Endodermal cell (in vitro differentiated cells): ENCODE data around the gene MYCL. TPM values are rescaled to one million over a fixed set of nuclear protein-coding genes. Genes with fewer than 3 reads are reported as not detected.
"Not testable (repeated sequence)": the region's sequence is repeated elsewhere in the genome, so short reads cannot be mapped to it uniquely, and the experiment has no call there.

Experiments
- DNase-seq: peaks from one replicate; pipeline ENCODE4 v3.0.0-alpha.2; 2017
- H3K27ac ChIP-seq: 2 replicates; pipeline ENCODE4 v1.5.1; 2013; ENCODE audit warnings: mild to moderate bottlenecking, low read depth, low read length, moderate library complexity
- H3K27me3 ChIP-seq: 2 replicates; pipeline ENCODE4 v1.6.1; 2013; ENCODE audit warnings: mild to moderate bottlenecking, low read length, moderate library complexity; ENCODE audit not compliant: insufficient read depth, control insufficient read depth, poor library complexity, severe bottlenecking
- H3K36me3 ChIP-seq: 2 replicates; pipeline ENCODE4 v1.7.0; 2013; ENCODE audit warnings: mild to moderate bottlenecking, low read length, moderate library complexity; ENCODE audit not compliant: control insufficient read depth, insufficient read depth
- H3K4me1 ChIP-seq: one replicate; pipeline ENCODE4 v1.7.0; 2013; ENCODE audit warnings: low read length; ENCODE audit not compliant: control insufficient read depth, insufficient read depth
- H3K4me3 ChIP-seq: 2 replicates; pipeline ENCODE4 v1.5.1; 2013; ENCODE audit warnings: mild to moderate bottlenecking, low read length, moderate library complexity
- H3K9ac ChIP-seq: 2 replicates; pipeline ENCODE4 v1.6.1; 2013; ENCODE audit warnings: mild to moderate bottlenecking, low read length, moderate library complexity; ENCODE audit not compliant: poor library complexity, severe bottlenecking; ENCODE audit errors: extremely low read depth
- H3K9me3 ChIP-seq: 2 replicates; pipeline ENCODE4 v1.6.1; 2013; ENCODE audit warnings: mild to moderate bottlenecking, low read length, moderate library complexity; ENCODE audit not compliant: control insufficient read depth
- H3K27ac Mint-ChIP-seq: 2 replicates; pipeline ENCODE4 v1.8.0; 2020; ENCODE audit warnings: mixed read lengths
- H3K27me3 Mint-ChIP-seq: 2 replicates; pipeline ENCODE4 v1.8.0; 2021; ENCODE audit warnings: mild to moderate bottlenecking, mixed read lengths; ENCODE audit not compliant: insufficient read depth
- H3K36me3 Mint-ChIP-seq: 2 replicates; pipeline ENCODE4 v1.8.0; 2020; ENCODE audit warnings: low read depth, mixed read lengths
- H3K4me1 Mint-ChIP-seq: 2 replicates; pipeline ENCODE4 v1.8.0; 2020; ENCODE audit warnings: mixed read lengths
- H3K4me3 Mint-ChIP-seq: 2 replicates; pipeline ENCODE4 v1.8.0; 2020; ENCODE audit warnings: mild to moderate bottlenecking, moderate library complexity, mixed read lengths
- H3K9me3 Mint-ChIP-seq: 2 replicates; pipeline ENCODE4 v1.8.0; 2020; ENCODE audit warnings: mild to moderate bottlenecking, mixed read lengths
- WGBS, 2 experiments: methylation state at CpG; one replicate each; pipeline versions ENCODE4 v1.1.5 to v1.1.7; 2013; ENCODE audit warnings: missing lambda C conversion rate in 2 of 2, mixed read lengths in 1 of 2; ENCODE audit not compliant: insufficient coverage in 1 of 2, insufficient read length in 1 of 2; 5-methylcytosine and 5-hydroxymethylcytosine counted together
- total RNA-seq, 2 donors: library from RNA; stranded (reverse); fragmentation: NEBNext Ultra II Directional in 1 of 2; extraction: Animal tissue kit (Norgen Biotek cat#: 25700) in 1 of 2; gene quantifications; 2 replicates in 1 of 2; 3 replicates in 1 of 2; pipeline ENCODE4 v1.2.1, GENCODE V29; 2021
- TF ChIP-seq, protein P1 (sequence below): fragments of 200-600 bp; sonication (generic); conservative IDR thresholded peaks from 2 replicates; pipeline ENCODE4 v1.5.0; 2021; ENCODE audit warnings: antibody characterized with exemption, mild to moderate bottlenecking

MYCL gene
- total RNA-seq, 2 donors from 2014 or later = 35.0 to 39.5 TPM

DNA sequence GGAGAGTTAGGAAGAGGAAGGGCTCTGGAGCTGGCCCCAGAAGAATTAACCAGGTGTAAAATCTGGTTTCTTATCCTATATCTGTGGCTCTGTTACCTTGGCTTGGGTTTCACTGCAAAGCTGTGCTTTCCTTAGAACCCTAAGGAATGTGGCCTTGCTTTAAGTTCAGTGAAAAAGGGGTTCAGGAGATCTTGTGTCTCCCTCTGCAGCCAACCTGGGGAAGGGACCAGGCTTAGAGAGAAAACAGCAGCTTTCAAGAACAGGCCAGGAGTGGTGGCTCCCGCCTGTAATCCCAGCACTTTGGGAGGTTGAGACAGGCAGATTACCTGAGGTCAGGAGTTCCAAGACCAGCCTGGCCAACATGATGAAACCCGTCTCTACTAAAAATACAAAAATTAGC lies 16.1 kb upstream of the MYCL start:
- 90 to 92% methylated on average over 2 of the region's 2 CpGs for WGBS, 2 experiments
- no peak overlapping the region for H3K27ac Mint-ChIP-seq
- no peak overlapping the region for H3K4me3 ChIP-seq
- no peaks in the 10 kb centered on the region for H3K36me3 Mint-ChIP-seq
- H3K27me3 Mint-ChIP-seq = no peaks in the 10 kb centered on the region
- no peak overlapping the region for H3K27ac ChIP-seq
- H3K4me1 Mint-ChIP-seq = peaks cover 12% of the 10 kb centered on the region
- peaks cover 3% of the 10 kb centered on the region for H3K4me1 ChIP-seq
- no peaks in the 10 kb centered on the region for H3K9me3 ChIP-seq
- H3K9me3 Mint-ChIP-seq = peaks cover 4% of the 10 kb centered on the region
- H3K36me3 ChIP-seq = no peaks in the 10 kb centered on the region
- TF ChIP-seq, protein P1, sequence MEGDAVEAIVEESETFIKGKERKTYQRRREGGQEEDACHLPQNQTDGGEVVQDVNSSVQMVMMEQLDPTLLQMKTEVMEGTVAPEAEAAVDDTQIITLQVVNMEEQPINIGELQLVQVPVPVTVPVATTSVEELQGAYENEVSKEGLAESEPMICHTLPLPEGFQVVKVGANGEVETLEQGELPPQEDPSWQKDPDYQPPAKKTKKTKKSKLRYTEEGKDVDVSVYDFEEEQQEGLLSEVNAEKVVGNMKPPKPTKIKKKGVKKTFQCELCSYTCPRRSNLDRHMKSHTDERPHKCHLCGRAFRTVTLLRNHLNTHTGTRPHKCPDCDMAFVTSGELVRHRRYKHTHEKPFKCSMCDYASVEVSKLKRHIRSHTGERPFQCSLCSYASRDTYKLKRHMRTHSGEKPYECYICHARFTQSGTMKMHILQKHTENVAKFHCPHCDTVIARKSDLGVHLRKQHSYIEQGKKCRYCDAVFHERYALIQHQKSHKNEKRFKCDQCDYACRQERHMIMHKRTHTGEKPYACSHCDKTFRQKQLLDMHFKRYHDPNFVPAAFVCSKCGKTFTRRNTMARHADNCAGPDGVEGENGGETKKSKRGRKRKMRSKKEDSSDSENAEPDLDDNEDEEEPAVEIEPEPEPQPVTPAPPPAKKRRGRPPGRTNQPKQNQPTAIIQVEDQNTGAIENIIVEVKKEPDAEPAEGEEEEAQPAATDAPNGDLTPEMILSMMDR = peak; percentile 55
- H3K4me3 Mint-ChIP-seq = no peak overlapping the region
- no peaks in the 10 kb centered on the region for H3K27me3 ChIP-seq
- no peak overlapping the region for H3K9ac ChIP-seq
- DNase-seq = no peak

DNA sequence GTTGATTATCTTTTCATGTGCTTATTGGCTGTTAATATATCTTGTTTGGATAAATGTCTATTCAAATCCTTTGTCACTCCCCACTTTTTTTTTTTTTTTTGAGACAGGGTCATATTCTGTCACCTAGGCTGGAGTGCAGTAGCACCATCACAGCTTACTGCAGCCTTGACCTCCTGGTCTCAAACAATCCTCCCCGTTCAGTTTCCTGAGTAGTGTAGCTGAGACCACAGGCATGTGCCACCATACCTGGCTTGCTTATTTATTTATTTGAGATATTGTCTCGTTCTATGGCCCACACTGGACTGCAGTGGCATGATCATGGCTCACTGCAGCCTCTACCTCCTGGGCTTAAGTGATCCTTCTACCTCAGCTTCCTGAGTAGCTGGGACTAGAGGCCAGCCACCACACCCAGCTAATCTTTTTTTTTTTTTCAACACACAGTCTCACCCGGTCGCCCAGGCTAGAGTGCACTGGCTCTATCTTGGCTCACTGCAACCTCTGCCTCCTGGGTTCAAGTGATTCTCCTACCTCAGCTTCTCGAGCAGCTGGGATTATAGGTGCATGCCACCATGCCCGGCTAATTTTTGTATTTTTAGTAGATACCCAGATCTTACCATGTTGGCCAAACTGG lies 13.9 kb upstream of the MYCL start:
- H3K27me3 Mint-ChIP-seq = no peaks in the 10 kb centered on the region
- no peaks in the 10 kb centered on the region for H3K36me3 ChIP-seq
- no peak overlapping the region for H3K4me3 ChIP-seq
- H3K27me3 ChIP-seq = no peaks in the 10 kb centered on the region
- H3K4me1 Mint-ChIP-seq = no peaks in the 10 kb centered on the region
- H3K4me1 ChIP-seq = no peaks in the 10 kb centered on the region
- H3K4me3 Mint-ChIP-seq = no peak overlapping the region
- H3K9me3 Mint-ChIP-seq = peaks cover 6% of the 10 kb centered on the region
- H3K27ac Mint-ChIP-seq = no peak overlapping the region
- no peak overlapping the region for H3K27ac ChIP-seq
- H3K9me3 ChIP-seq = no peaks in the 10 kb centered on the region
- WGBS, 2 experiments = 87 to 89% methylated on average over 3 to 6 of the region's 6 CpGs
- DNase-seq = no peak
- no peak overlapping the region for H3K9ac ChIP-seq
- H3K36me3 Mint-ChIP-seq = no peaks in the 10 kb centered on the region
- TF ChIP-seq, protein P1 = no peak

DNA sequence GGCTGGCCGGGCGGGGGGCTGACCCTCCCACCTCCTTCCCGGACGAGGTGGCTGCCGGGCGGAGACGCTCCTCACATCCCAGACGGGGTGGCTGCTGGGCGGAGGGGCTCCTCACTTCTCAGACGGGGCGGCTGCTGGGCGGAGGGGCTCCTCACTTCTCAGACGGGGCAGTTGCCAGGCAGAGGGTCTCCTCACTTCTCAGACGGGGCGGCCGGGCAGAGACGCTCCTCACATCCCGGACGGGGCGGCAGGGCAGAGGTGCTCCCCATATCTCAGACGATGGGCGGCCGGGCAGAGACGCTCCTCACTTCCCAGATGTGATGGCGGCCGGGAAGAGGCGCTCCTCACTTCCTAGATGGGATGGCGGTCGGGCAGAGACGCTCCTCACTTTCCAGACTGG lies 11.4 kb upstream of the MYCL start:
- H3K4me3 ChIP-seq, H3K27me3 Mint-ChIP-seq, DNase-seq, H3K27me3 ChIP-seq, H3K4me1 ChIP-seq, H3K27ac ChIP-seq, H3K4me3 Mint-ChIP-seq, H3K9ac ChIP-seq, H3K36me3 Mint-ChIP-seq, H3K36me3 ChIP-seq, H3K9me3 ChIP-seq, H3K27ac Mint-ChIP-seq, H3K4me1 Mint-ChIP-seq: not testable (repeated sequence)
- WGBS, 2 experiments = 96% methylated on average over 23 of the region's 30 CpGs; no CpG with 5 or more reads in 1 of the 2 experiments
- H3K9me3 Mint-ChIP-seq = peaks cover 19% of the 10 kb centered on the region

DNA sequence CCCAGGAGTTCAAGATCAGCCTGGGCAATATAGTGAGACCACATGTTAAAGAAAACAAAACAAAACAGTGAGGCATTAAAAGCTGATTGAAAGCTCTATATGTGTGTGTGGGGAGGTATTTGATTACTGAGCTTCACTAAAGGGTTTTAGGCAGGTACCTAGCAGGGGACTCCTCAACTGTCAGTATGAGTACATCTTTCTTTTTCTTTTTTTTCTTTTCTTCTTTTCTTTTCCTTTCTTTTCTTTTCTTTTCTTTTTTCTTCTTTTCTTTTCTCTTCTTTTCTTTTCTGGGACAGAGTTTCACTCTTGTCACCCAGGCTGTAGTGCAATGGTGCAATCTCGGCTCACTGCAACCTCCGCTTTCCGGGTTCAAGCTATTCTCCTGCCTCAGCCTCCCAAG lies 8.5 kb upstream of the MYCL start:
- peaks cover 10% of the 10 kb centered on the region for H3K27me3 Mint-ChIP-seq
- Histone ChIP-seq H3K27me3 (no peaks in the 10 kb centered on the region), H3K9ac (no peak overlapping the region), H3K4me1 (no peaks in the 10 kb centered on the region), H3K9me3 (peaks cover 15% of the 10 kb centered on the region), H3K36me3 (no peaks in the 10 kb centered on the region), H3K27ac (no peak overlapping the region), H3K4me3 (no peak overlapping the region)
- no peaks in the 10 kb centered on the region for H3K4me1 Mint-ChIP-seq
- no peak overlapping the region for H3K4me3 Mint-ChIP-seq
- TF ChIP-seq, protein P1 = no peak
- WGBS, 2 experiments = 98 to 100% methylated on average over 3 of the region's 3 CpGs
- DNase-seq = no peak
- no peaks in the 10 kb centered on the region for H3K36me3 Mint-ChIP-seq
- H3K9me3 Mint-ChIP-seq = peaks cover 28% of the 10 kb centered on the region
- no peak overlapping the region for H3K27ac Mint-ChIP-seq
